Activated B cell treated with CpG ODN at 0.5 μM for 24 hours (primary cell): ENCODE measurements around the gene TESMIN. TPM values are rescaled to one million over a fixed set of nuclear protein-coding genes. Genes with fewer than 3 reads are reported as not detected.

Source experiments
- ATAC-seq: fragments of 200-7000 bp; cut with Tn5 transposase; one replicate; pipeline ENCODE4 v1.10.0; 2021; ENCODE audit warnings: low read depth, mild to moderate bottlenecking, moderate library complexity
- CTCF ChIA-PET: fragments of 350-600 bp; sonication (Branson Sonifier 250); formaldehyde crosslinking; loops from one replicate; lab custom pipeline; 2021; ENCODE audit warnings: antibody characterized with exemption; lab: Charles Lee
- POLR2A ChIA-PET: fragments of 350-600 bp; sonication (Branson Sonifier 250); formaldehyde crosslinking; loops from one replicate; lab custom pipeline; 2021; ENCODE audit warnings: antibody characterized with exemption; lab: Charles Lee
- DNase-seq: peaks from one replicate; pipeline ENCODE4 v3.0.0; 2022
- H3K27ac Mint-ChIP-seq: one replicate; pipeline ENCODE4 v1.8.0; 2020; ENCODE audit warnings: mixed read lengths
- H3K27me3 Mint-ChIP-seq: one replicate; pipeline ENCODE4 v1.8.0; 2021; ENCODE audit warnings: mixed read lengths
- H3K36me3 Mint-ChIP-seq: one replicate; pipeline ENCODE4 v1.8.0; 2021; ENCODE audit warnings: low read depth, mixed read lengths
- H3K4me1 Mint-ChIP-seq: one replicate; pipeline ENCODE4 v1.8.0; 2021; ENCODE audit warnings: mixed read lengths
- H3K4me3 Mint-ChIP-seq: one replicate; pipeline ENCODE4 v1.8.0; 2020; ENCODE audit warnings: mild to moderate bottlenecking, mixed read lengths
- H3K9me3 Mint-ChIP-seq: one replicate; pipeline ENCODE4 v1.8.0; 2020; ENCODE audit warnings: mixed read lengths
- intact Hi-C: fragments of 100-400 bp; cut with micrococcal nuclease; formaldehyde crosslinking; loops from one replicate; pipeline ENCODE4 v1.15.1; 2024
- total RNA-seq: library from RNA; stranded (reverse); gene quantifications from 2 replicates; pipeline ENCODE4 v1.2.3, GENCODE V29; 2022
- TF ChIP-seq, protein P1 (sequence below): fragments of 200-600 bp; IDR thresholded peaks from one replicate; pipeline ENCODE4 v1.8.0; 2022; ENCODE audit warnings: antibody characterized with exemption, mild to moderate bottlenecking

Gene TESMIN
- total RNA-seq, 1 donor from 2014 or later = 3.0 TPM

DNA sequence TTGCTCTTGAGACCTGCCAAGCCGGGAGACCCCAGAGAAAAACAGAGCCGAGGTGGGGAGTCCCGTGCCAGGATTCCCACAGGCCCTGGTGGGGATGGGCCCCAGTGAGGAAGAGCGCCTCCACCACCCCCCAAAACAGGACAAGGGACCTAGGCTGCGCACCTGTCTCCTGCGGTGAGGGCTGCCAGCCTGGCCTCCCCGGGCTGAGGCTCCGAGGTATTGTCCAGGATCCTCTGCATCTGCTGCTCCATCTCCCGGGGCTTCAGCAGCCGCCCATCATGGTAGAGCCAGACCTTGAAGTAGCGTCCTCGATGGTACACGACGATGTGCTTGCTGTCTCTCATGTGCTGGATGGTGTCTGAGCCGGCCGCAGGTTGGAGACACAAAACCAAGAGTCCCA is 33.3 kb upstream of the TESMIN start:
- no peak for DNase-seq
- no peak overlapping the region for H3K27ac Mint-ChIP-seq
- peaks cover 36% of the 10 kb centered on the region for H3K36me3 Mint-ChIP-seq
- H3K9me3 Mint-ChIP-seq = no peaks in the 10 kb centered on the region
- no peak overlapping the region for H3K4me3 Mint-ChIP-seq
- intact Hi-C loops = no loop called here
- ChIA-PET CTCF (no interaction called here), POLR2A (no interaction called here)
- TF ChIP-seq, protein P1, sequence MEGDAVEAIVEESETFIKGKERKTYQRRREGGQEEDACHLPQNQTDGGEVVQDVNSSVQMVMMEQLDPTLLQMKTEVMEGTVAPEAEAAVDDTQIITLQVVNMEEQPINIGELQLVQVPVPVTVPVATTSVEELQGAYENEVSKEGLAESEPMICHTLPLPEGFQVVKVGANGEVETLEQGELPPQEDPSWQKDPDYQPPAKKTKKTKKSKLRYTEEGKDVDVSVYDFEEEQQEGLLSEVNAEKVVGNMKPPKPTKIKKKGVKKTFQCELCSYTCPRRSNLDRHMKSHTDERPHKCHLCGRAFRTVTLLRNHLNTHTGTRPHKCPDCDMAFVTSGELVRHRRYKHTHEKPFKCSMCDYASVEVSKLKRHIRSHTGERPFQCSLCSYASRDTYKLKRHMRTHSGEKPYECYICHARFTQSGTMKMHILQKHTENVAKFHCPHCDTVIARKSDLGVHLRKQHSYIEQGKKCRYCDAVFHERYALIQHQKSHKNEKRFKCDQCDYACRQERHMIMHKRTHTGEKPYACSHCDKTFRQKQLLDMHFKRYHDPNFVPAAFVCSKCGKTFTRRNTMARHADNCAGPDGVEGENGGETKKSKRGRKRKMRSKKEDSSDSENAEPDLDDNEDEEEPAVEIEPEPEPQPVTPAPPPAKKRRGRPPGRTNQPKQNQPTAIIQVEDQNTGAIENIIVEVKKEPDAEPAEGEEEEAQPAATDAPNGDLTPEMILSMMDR = no peak
- no peaks in the 10 kb centered on the region for H3K27me3 Mint-ChIP-seq
- ATAC-seq = no peak
- H3K4me1 Mint-ChIP-seq = no peaks in the 10 kb centered on the region

DNA sequence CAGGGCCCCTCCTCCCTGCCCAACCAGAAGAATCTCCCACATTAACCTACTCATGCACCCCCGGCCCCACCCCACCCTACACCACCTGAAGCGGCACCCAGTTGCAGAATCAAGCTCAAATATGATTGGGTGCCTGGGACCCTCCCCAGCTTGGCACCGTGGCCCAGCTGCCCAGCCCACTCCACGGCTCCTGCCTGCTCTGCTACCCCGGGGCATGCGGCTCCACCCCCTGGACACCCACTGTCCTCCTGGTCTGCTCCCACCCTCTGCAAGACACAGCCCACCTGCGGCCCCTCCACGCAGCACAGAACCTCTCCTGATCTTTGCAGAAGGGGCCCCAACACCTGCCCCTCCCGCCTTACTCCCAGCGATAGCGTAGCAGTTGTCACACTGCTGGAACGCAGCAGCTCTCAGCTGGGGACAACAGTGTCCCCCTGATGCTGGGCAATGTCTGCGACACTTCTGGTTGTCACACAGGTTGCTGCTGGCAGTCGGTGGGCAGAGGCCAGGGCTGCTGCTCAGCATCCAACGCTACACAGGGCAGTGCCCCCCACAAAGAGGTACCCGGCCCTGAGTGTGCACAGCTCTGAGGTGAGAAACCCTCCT is 32.0 kb upstream of the TESMIN start:
- no peak overlapping the region for H3K4me3 Mint-ChIP-seq
- DNase-seq = no peak
- H3K36me3 Mint-ChIP-seq = peaks cover 39% of the 10 kb centered on the region
- intact Hi-C loops = no loop called here
- no peaks in the 10 kb centered on the region for H3K9me3 Mint-ChIP-seq
- ChIA-PET CTCF (no interaction called here), POLR2A (no interaction called here)
- no peak for ATAC-seq
- H3K4me1 Mint-ChIP-seq = no peaks in the 10 kb centered on the region
- no peak overlapping the region for H3K27ac Mint-ChIP-seq
- TF ChIP-seq, protein P1 = no peak
- H3K27me3 Mint-ChIP-seq = no peaks in the 10 kb centered on the region

DNA sequence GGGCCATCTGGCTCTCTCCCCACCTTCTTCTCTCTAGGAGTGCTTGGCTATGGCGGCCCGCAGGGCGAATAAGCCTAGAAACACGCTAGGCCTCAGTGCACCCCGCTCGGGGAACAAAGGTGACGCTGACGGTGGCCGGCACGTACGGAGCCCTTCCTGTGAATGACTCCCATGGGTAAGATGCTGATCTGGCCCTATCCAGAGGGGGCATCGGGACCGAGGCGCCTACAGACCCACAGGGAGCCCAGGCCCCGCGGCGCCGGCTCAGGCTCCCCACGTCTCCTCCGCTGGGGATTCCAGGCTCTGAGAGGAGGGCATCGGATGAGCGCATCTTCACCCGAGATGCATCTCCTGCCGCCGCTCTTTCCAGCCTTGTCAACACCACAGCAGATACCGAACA is 31.4 kb upstream of the TESMIN start:
- CTCF ChIA-PET = no interaction called here
- H3K36me3 Mint-ChIP-seq = peaks cover 44% of the 10 kb centered on the region

DNA sequence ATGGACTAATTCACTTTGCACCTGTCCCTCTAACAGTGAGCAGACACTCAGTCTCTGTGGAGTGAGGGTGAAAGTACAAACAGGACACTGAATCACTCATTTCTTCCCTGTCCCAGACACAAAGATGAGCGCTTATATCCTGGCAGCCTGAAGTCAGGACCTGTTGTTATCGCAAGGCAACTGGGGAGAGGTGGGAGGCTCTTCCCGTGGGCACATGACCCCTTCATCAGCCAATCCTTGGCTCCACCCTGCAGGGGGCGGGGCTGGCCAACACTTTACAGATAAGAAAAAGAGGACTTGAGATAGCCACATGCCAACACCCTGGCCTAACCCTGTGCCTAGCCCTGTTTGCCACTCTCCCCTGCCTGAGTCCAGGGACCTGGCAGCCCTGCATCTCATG is 29.5 kb upstream of the TESMIN start:
- TF ChIP-seq, protein P1 = no peak
- ChIA-PET POLR2A (no interaction called here), CTCF (no interaction called here)
- no peak for DNase-seq
- intact Hi-C loops = no loop called here
- H3K4me1 Mint-ChIP-seq = no peaks in the 10 kb centered on the region
- H3K4me3 Mint-ChIP-seq = no peak overlapping the region
- no peak for ATAC-seq
- H3K27ac Mint-ChIP-seq = no peak overlapping the region
- no peaks in the 10 kb centered on the region for H3K9me3 Mint-ChIP-seq
- peaks cover 59% of the 10 kb centered on the region for H3K36me3 Mint-ChIP-seq
- no peaks in the 10 kb centered on the region for H3K27me3 Mint-ChIP-seq

More for the DNA sequence above, 31.4 kb upstream of the TESMIN start:
- ATAC-seq (no peak), DNase-seq (no peak)
- H3K27ac Mint-ChIP-seq = no peak overlapping the region
- H3K4me3 Mint-ChIP-seq = no peak overlapping the region
- intact Hi-C loops = no loop called here
- POLR2A ChIA-PET = no interaction called here
- H3K27me3 Mint-ChIP-seq = no peaks in the 10 kb centered on the region
- TF ChIP-seq, protein P1 = no peak
- H3K9me3 Mint-ChIP-seq = no peaks in the 10 kb centered on the region
- no peaks in the 10 kb centered on the region for H3K4me1 Mint-ChIP-seq

DNA sequence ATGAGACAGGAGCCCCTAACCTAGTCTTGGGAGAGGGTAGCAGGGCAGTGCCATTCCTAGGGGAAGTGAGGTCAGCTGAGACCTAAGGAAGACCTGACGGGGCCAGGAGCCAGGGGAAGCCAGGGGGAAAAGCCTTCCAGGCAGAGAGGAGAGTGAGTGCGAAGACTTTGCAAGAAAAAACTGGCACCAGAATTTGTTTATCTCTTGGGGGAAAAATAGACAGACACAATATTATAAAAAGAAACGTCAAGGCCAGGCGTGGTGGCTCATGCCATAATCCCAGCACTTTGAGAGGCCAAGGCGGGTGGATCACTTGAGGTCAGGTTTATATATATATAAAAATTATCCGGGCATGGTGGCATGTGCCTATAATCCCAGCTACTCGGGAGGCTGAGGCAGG is 26.9 kb upstream of the TESMIN start:
- ChIA-PET POLR2A (no interaction called here), CTCF (no interaction called here)
- ATAC-seq = no peak
- Mint-ChIP-seq H3K4me3 (no peak overlapping the region), H3K9me3 (no peaks in the 10 kb centered on the region), H3K27me3 (no peaks in the 10 kb centered on the region), H3K27ac (no peak overlapping the region), H3K36me3 (peaks cover 70% of the 10 kb centered on the region), H3K4me1 (no peaks in the 10 kb centered on the region)
- TF ChIP-seq, protein P1 = no peak
- no peak for DNase-seq
- intact Hi-C loops = no loop called here
